NCI-H2107 treated with DMSO at 0.1 percent for 48 hours (cell line): Measurements from ENCODE around the gene HSD17B13.

Source experiments
- DNase-seq: peaks from one replicate; lab custom pipeline; 2025; ENCODE audit not compliant: unreplicated experiment; lab: John Stamatoyannopoulos, UW

HSD17B13 gene

DNA sequence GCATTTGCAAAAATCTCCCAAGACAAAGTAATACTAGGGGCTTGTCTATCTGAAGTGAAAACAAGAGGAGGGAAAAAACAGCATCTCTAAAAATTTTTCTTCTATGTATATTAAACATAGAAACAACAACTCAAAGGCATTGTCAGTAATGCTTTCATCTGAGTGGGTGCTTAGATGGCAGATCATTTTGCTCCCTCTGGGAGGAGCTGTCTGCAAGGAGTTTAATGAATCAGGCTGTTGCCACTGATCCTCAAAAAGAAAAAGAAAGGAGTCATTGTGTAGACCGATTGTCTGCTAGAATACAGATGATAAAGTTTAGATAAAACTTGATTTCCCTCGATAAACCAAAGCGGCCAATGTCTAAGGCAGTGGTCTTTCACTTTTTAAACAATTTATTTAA is 52.5 kb downstream of the HSD17B13 start:
- peak; percentile 1 for DNase-seq

DNA sequence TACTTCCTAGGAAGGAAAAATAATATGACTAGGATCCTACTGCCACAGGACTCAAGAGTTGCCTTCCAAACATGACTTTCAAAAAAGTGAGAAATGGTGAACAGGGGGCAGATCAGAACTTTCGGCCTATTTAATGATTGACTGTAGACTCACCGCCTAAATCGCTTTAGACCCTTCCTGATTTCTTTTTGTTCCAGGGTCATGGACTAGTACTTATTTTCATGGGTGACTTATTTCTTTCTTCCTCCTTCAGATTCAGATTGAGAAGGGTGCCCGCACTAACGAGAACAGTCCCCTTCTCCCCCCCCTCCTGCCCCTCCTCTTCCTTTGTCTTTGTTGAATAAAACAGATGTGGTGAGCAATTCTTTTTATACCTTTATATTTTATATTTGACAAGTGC is 54.3 kb downstream of the HSD17B13 start:
- DNase-seq, result no peak

DNA sequence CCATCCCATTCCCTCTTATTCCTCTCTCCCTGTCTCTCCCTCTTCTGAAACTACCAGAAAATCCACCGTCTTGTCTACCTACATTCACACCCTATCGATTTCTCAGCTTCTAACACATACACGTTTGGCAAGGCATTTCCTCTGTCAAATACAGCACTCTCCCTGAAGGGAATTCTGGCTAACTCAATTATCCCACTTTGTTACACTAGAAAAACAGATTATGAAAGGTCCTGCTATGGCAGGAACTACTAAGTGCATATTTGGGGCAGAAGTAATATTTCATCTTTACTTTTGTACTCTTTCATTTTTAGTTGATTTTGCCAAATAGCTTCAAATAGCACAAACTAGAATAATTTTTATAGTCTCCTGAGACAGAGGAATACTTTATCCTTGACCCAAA is 55.7 kb downstream of the HSD17B13 start:
- DNase-seq, result no peak

DNA sequence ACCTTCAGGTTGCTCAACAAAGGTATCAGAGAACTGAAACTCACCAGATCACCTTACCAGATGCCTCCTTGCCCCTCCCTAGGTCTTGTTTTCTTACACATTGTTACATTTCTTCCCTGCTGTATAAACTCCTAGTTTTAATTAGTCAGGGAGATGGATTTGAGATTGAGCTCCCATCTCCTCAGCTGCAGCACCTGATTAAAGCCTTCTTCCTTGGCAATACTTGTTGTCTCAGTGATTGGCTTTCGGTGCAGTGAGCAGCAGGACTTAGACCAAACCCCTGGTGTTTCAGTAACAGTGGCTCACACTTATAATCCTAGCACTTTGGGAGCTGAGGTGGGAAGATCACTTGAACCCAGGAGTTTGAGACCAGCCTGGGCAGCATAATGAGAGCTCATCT is 59.8 kb downstream of the HSD17B13 start:
- DNase-seq, result no peak

DNA sequence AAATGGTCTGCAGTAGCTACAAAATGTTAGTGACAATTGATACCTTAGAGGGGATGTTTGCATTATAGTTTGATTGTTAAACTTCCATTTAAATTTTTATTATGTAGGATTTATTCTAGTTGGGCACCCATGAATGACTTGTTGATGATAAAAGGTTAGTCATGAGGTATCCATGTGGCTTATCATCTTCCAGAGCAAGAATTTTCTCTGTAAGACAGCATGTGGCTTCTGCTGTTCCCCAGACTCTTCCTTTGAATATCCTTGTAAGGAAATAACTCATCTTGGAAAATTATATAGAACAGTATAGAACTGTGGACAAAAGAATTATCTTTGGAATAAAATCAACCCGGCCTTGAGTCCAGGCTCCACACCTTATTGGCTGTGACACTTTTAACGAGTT is 62.2 kb downstream of the HSD17B13 start:
- DNase-seq, result no peak

DNA sequence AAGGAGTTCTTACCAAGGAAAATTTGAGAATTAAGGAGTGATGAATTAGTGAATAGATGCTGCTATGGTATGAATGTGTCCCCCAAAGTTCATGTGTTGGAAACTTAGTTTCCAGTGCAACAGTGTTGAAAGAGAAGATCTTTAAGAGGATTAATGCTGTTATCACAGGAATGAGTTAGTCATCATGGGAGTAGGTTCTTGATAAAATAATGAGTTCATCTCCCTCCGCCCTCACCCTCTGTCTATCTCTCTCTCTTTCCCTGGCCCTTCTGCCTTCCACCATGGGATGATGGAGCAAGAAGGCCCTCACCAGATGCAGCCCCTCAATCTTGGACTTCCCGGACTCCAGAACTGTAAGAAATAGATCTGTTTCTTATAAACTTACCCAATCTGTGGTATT is 64.0 kb downstream of the HSD17B13 start:
- no peak for DNase-seq

DNA sequence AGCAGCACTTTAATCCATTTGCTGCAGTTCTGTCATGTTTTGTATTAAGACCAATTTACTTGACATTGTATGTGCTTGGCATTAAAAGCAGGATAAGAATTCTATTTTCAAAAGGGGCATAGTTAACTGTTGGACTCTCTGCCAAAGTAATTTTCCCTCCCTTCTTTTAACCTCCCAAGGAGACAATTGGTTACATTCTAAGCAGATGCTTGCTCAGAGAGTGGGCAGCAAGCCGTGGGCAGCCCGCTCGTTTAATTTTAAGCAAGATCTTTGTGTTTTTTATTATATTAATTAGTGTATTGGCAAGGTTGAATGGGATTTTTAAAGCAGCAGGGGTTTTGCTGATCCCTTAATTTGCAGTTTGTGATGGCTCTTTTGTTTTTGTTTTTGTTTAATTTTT is 65.2 kb downstream of the HSD17B13 start:
- no peak for DNase-seq

DNA sequence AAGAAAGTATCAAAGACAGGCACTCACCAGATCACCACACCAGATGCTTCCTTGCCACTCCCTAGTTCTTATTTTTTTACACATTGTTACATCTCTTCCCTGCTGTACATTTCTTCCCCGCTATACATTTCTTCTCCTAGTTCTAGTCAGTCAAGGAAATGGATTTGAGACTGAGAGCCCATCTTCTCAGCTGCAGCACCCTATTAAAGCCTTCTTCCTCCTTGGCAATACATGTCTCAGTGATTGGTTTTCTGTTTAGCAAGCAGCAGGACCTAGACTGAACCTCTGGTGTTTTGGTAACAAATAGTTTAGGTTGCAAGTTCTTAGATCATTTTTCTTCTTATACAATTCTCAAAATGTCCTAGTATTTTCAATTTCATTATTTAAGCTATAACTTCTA is 66.9 kb downstream of the HSD17B13 start:
- DNase-seq, result no peak
